Inflammatory macrophage treated with lipopolysaccharide for 4 hours (primary cell): ENCODE data around the gene PRUNE2.
"Not testable (repeated sequence)": the region's sequence is repeated elsewhere in the genome, so short reads cannot be mapped to it uniquely, and the experiment has no call there.

ENCODE experiments used
- DNase-seq: peaks from one replicate; pipeline ENCODE4 v3.0.0-alpha.2; 2020

The PRUNE2 gene

DNA sequence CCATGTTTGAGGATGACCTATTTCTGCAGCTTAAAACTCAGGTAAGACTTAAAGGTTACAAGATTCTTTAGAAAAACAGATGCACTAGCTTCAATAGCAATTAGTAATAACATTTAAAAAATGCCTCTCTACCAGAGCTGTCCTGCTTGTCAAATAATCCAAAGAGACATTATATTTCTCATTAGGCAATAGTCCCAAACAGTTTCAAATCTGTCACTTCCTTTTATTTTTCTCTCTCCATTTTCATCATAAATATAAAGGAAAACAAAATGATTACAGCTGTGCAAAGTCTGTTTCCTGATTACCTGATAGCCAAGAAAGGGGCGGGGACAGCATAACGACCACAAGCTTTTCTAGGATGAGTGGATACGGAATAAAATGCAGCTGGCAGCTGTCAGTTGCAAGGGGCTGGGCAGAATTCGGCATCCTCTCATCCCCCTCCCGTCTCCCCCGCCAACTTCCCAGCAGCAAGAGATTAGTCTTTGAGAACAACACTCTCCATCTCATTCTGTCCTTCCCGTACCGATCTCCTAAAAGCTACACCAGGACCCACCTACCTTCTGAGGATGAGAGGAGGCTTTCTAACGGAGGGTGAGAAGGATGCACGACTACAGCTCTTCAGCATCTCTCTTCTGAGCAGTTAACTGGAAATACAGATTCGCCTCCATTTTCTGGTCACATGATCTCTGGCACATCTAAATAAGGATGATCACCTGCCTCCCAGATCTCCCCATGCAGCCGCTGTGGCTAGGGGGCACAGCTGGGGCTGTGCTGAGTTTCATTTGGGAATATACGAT is 214.2 kb downstream of the PRUNE2 start:
- peak; percentile 51 for DNase-seq

GRCh38 chr9:76690973-76691370 is 214.9 kb downstream of the PRUNE2 start:
- DNase-seq, result no peak

GRCh38 chr9:76690246-76690972 is 215.5 kb downstream of the PRUNE2 start:
- DNase-seq, result no peak

GRCh38 chr9:76688471-76689238 is 217.3 kb downstream of the PRUNE2 start:
- DNase-seq, result peak; percentile 53

- DNase-seq, result peak; percentile 70
Measured at GRCh38 chr9:76687861-76688391, 218.0 kb downstream of the PRUNE2 start.

GRCh38 chr9:76686756-76687155 is 219.2 kb downstream of the PRUNE2 start:
- no peak for DNase-seq

DNA sequence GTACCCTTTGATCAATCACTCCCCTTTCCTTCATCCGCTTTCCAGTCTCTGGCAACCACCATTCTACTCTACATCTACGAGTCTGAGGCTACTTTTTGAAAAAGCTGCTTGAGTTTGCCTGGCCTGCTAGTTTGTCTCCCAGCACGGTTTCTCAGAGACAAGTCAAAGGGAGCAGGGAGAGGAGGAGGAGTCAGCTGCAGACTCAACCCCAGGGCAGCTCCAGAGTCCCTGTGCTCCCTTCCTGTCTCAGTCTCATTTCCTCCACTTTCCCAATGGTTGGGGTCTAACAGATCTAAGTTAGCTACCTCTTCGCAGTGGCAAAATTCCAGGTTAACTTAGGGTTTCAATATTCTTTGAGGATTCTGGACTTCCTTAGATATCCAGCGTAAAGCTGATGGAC is 221.7 kb downstream of the PRUNE2 start:
- no peak for DNase-seq

GRCh38 chr9:76681556-76681955 is 224.4 kb downstream of the PRUNE2 start:
- DNase-seq, result no peak

- peak; percentile 53 for DNase-seq
Measured at GRCh38 chr9:76680716-76681425, 225.0 kb downstream of the PRUNE2 start.

DNA sequence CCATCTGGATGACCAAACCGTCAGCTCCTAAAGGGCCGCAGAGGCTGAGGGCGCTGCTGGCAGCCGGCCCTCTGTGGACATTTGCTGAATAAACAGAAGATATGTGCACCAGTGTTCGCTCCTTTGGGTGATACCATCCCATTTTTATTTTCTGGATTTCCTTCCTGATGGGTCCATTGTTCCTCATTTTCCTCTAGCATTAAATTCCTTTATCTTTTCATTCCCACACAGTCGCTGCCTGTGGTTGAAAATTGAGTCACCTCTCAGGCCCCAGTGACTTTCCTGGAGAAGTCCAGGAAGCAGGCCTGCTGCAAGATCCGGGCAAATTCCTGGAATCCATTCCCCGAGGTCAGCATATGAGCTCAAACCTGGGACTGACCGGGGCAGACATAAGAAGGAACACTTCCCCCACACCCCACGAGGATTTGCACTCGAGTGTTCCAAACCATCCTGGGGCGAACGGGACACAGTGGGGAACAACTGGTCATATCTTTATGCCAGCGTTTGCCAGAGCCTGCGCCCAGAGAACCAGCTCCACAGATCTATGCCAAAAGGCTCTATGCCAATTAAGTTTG is 228.3 kb downstream of the PRUNE2 start:
- no peak for DNase-seq

- DNase-seq, result no peak
Measured at GRCh38 chr9:76676857-76677256, 229.1 kb downstream of the PRUNE2 start.

DNA sequence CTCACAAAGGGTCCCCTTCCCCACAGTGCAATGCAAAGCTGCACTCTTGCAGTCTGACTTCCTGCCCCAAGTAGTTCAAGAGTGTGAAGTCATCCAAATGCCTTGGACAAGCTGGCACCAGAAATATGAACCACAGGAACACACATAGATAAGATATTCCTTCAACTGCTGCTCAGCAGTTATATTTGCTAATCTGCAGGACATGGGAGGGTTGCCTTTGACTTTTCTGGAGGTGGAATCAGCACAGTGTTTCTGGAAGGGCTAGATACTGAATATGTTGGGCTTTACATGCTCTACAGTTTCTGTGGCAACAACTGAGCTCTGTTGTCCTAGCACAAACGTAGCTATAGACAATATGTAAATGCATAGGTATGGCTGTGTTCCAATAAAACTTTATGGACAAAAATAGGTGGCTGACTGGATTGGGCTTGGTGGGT is 238.4 kb downstream of the PRUNE2 start:
- no peak for DNase-seq

DNA sequence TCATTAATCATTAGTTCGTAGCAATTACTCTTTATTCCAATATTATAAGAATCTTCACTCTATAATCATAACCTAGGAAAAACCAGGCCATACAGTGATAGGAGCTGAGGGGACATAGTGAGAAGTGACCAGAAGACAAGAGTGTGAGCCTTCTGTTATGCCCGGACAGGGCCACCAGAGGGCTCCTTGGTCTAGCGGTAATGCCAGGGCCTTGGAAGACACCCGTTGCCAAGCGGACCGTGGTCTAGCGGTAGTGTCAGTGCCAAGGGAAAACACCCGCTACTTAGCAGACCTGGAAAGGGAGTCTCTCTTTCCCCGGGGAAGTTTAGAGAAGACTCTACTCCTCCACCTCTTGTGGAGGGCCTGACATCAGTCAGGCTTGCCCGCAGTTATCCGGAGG is 239.9 kb downstream of the PRUNE2 start:
- DNase-seq, result not testable (repeated sequence)

GRCh38 chr9:76665458-76665857 is 240.5 kb downstream of the PRUNE2 start:
- DNase-seq, result no peak

GRCh38 chr9:76664120-76664519 is 241.8 kb downstream of the PRUNE2 start:
- no peak for DNase-seq

DNA sequence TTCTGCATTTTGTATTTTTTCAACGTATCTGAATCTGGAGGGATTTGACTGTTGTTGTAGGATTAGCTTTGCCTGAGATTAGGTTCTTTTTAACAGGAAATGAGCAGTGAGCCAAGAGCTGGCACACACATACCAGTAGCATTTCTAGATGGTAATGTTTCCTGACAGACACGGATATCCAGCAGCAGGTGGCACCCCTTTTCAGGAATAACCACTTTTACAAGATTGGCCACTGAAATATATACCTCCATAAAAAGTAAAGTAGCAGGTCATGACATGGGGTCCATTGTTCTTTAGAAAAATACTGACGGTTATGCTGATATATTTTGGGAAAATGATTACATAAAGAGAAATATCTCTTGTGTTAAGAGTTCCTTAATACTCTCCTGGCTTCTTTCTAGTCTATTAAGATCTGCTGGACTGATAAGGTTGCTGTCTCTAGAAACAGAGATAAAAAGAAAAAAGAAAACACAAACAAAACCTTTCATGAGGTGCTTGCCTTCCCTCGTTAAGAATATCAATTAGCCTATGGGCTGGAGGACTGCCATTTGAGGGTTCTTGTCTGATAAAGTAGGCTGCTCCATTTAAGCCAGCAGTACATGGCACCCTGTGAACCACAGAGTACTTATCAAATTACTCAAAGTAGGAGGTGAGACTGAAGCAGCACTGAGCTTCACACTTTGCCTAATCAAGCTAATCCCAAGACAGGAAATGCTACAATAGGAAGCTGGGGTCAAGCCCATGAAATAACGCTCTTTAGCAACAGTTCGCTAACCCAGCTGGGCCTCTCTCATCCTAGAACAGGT is 243.2 kb downstream of the PRUNE2 start:
- DNase-seq, result peak; percentile 13

GRCh38 chr9:76658510-76659231 is 247.2 kb downstream of the PRUNE2 start:
- peak; percentile 68 for DNase-seq

GRCh38 chr9:76657265-76657664 is 248.6 kb downstream of the PRUNE2 start:
- DNase-seq, result no peak

- peak; percentile 17 for DNase-seq
Measured at GRCh38 chr9:76655971-76656370, 249.9 kb downstream of the PRUNE2 start.

DNA sequence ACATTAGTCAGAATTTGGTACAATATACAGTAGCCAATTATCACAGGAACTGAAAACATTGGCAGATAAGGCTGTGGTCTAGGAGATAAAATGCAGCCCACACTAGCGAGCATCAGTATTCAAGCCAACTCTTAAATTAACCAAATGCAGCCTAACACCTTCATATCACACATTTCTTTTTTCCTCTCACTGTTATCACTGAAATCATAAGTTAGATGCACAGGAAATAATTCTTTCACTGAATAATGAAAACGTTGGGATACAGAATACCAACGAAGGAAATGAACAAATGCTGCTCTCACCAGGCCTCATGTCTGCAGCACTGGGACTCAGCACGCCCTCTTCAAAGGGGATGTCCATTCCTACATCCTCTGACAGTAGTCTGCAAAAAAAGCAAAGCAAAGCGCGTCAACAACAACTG is 250.8 kb downstream of the PRUNE2 start:
- peak; percentile 33 for DNase-seq

DNA sequence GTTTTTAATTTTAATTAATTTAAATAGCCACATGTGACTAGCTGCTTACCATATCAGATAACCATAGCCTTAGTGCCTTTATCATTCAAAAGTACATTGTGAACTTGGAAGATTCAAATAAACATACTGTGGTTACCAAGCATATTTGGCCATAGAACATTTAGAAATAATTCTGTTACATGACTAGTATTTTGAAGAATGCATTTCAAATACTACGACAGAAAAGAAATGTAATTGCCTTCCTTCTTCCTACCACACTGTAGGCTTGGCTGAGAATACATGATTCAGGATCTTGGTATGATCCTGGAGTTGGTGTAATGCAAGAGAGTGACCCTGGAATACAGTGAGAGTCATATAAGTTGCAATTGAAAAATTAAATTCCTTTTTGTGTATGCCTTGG is 251.3 kb downstream of the PRUNE2 start:
- no peak for DNase-seq
